ENCODE measurements around the gene GJB6.

The GJB6 gene

DNA sequence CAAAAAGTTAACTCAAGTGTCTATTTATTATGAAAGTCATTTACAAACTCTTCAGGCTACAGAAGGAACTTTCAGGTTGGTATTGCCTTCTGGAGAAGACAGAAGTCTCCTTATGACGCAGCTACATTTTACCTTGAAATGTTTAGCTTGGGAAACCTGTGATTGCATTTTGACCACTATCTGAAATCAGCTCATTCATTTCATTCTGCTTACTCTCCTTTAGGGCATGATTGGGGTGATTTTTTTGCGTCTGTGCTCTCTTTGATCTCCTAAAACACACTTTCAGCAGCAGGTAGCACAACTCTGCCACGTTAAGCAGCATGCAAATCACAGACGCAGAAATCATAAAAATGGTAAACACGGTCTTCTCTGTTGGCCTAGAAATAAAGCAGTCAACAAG, 9.6 kb downstream of the GJB6 start:
- DNase-seq = no peak

DNA sequence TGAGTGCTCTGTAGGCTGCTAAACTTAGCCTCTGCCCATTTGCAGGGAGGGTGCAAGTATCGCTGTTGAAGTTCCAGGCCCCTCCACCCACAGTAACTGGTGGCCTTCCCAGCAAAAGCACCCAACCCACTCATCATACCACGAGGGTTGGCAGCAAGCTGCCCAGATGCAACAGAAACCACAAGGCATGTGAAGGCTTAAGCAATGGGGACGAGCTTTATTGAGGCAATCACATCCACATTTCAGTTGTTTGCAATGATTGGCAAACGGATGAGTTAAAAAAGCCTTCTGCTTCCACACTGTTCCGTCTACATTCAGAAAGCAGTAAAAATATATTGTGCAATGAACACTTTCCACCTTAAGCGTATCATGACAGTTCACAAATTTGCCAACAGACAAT, 10.3 kb downstream of the GJB6 start:
- no peak for DNase-seq

DNA sequence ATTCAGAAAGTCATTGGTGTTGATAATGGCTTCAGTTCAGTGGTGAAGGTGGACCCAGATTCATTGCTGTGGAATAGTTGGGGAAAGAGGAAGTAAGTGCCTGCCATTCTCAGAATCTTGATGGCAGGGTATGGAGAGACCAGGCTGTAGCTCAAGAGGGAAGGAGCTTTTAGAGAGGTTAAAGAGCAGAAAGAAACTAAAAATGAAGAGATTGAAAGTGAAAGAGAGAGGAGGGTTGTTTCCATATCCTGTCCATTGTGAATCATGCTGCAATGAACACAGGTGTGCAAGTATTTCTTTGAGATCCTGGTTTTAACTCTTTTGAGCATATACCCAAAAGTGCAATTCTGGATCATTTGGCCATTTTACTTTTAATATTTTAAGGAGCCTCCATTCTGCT, 12.5 kb downstream of the GJB6 start:
- DNase-seq = no peak

DNA sequence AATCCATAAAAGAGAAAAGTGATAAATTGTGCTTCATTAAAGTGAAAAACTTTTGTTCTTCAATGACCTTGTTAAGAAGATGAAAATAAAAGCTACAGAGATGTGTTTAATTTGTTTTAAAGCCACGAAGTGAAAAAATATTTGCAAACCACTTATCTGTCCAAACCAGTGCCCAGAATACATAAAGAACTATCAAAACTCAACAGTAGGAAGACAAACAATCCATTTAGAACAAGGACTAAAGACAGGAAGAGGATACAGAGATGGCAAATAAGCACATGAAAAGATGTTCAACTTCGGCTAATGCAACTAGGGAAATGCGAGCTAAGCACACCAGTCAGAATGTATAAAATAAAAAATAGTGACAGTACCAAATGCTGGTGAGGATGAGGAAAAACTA, 15.0 kb downstream of the GJB6 start:
- DNase-seq = no peak

DNA sequence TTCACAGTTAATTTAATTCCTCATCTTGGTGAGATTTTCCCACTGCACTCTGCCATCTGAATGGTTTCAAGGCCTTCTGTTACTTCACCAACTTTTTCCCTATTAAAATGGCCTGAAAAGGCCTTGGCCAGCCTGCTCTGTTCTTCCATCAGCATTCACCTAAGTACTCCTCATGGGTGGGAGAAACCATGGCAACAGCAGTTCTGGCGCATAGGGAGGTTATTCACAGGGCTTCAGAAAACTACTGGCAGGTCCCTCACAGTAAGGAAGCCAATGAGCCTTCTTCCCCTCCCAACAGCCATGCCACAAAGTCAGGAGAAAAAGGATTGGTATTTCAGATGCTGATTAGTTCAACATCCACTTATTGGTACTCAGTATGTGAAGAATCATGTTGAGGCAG, 22.2 kb downstream of the GJB6 start:
- no peak for DNase-seq

DNA sequence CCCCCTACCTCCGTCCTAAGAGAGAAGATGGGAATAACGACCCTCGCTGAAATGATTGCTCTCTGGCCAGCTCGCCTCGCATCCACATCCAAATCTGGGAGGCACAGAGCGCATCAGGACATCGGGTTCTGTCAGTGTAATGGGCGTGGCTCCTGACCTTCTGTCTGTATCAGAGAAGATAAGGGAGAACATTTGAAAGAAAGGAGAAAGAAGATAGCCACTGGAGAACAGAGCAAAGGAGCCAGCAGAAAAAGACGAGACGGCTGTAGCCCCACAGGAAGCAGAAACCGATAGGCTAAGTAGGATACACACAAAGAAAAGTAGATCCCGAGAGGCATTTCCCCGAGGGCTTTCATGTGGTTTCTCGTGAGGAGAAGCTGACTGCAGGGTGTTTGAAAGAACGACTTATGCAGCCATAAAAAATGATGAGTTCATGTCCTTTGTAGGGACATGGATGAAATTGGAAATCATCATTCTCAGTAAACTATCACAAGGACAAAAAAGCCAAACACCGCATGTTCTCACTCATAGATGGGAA, 25.4 kb downstream of the GJB6 start:
- no peak for DNase-seq

DNA sequence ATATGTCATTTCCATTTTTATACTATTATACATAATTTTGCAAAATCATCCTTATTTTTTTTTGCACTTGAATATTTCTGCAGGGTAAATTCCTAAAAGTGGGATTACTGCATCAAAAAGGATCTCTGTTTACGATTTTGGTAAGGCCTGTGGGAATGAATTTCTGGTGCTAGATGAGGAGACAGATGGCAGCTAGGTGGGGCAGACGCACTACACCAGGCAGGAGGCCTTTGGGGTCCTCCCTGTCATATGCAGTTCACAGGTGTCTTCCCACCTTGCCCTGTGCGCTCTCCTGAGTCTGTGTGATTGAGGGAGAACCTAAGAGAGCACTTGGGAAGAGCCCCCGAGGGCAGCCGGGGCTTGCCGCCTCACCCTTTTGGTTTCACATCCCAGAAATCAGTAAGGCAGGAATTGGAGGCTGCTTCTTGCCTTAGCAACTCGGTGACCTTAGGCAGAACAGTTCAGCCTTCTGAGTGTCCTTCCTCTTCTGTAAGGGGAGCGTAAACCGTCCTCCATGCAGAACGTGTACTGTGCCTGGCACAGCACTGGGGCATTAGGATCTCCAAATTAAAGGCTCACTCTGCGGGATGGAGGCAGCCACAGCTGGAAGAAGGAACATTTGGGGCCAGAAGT, 25.9 kb downstream of the GJB6 start:
- DNase-seq = no peak

DNA sequence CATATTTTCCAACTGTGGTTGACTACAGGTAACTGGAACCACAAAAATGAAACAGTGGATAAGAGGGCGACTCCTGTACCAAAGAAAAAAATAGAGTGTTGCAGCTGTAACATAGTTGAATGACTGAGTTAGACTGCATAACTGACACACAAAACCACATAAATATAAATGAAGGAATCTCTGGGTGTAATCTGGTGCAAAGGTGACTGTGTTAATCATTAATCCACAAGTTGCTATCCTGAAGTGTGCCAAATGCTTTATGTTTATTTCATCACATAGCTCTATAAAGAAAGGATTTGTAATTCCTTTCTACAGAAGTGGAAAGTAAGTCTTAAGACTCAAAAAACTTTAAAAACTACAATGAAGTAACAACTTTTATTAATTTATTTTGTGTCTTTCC, 33.3 kb downstream of the GJB6 start:
- no peak for DNase-seq

DNA sequence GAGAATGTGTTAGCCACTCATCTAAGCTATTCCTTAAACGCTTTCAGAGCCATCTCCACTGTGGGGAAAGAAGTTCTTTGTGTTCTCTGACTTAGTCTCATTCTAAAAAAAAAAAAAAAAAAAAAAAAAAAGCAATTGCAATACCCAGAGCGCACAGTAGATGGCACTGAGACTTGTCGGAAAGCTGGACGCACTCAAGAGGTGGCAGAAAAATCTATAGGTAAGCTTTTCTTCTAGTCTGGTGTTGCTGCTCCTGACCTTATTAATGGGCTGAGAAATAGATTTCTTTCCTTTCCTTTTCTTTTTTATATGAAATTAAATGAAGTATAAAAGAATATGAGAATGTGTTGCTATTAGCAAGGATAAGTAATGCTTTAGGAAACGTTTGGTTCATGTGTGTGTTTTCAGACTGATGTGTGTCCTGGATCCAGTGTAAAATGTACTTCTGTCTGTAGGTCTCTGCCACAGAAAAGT, 34.7 kb downstream of the GJB6 start:
- no peak for DNase-seq

DNA sequence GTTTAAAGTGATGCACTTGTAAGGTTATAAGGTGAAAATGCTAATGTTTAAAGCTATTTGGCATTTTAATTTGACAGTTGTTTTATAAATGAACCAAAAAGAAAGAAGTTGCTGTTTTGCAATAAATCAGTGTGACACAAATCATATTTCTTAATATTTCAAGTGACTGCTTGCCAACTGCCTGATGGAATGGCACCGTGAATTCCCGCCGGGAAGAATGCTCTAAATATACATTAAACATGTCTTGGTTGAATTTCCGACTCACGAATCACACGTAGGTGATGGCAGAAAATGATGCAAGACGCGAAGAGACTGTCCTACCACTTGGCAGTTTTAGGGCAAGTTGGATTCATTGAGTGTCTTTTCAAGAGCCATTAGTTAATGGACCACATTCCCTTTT, 36.3 kb downstream of the GJB6 start:
- no peak for DNase-seq

DNA sequence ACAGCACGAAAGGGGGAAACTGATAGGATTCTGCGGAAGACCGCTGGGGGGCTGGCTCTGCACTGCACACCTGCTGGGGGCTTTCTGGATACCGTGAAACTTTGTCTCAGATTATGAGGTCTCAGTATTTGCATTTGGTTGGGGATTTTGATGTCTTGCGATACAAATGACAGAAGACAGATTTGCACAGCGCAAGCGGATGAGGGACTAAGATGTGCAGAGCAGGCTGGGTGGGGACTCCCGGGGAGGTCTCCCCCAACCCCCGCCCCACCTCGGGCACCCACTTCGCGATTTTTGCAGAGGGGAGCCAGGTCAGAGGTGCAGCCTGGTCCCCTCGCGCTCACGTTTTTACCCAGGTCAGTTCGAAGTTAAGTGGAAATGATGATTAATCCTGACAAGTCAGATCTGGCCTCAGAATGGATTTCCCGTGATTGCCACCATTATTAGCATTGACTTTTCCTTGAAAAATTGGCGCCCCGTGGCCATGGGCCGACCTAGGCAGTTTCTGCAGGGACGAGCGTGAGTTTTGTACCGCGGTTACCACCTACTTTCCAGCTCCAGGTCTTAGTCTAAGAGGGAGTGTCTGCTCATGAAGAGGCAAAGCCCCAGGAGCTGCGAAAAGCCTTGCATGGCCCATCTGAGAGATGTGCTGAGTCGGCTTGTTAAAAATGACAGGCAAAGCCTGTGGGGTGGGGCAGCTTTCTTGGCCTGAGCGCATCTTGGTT, 38.0 kb downstream of the GJB6 start:
- no peak for DNase-seq

DNA sequence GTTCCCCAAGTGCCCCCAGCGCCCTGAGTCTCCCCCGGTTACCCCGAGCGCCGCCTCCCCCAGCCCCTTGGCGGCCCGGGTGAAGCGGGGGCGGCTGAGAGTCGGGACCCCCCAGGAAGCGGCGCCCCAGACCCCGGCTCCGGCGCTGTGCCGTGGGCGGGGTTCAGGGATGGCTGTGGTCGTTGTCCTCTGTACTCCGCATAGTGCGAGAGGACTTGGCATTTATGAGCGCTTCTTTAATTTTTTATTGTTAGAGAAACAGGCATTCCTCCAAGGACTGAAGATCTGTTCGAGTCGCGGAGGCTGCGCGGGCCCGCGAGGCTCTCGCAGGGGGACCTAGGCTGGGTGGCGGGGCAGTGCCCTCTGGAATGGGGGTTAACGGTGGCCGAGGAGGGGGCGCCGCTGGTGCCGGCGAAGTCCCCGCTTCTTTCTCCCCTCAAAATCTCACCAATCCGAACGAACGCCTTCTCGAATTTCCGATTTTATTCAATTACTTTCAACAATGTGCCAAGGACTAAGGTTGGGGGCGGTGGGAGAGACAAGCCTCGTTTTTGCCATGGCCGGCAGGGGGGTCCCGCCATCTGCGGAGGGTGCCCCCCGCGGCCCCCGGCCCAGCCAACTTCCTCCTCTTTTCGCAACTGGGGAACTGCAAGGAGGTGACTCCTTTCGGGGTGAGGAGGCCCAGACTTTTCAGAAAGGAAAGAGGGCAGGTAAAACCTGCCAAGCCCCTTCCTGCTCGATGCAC, 38.8 kb downstream of the GJB6 start:
- no peak for DNase-seq

DNA sequence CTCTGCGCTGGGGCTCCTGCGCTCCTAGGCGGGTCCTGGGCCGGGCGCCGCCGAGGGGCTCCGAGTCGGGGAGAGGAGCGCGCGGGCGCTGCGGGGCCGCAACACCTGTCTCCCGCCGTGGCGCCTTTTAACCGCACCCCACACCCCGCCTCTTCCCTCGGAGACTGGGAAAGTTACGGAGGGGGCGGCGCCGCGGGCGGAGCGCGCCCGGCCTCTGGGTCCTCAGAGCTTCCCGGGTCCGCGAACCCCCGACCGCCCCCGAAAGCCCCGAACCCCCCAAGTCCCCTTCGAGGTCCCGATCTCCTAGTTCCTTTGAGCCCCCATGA, 39.3 kb downstream of the GJB6 start, which contains the start of gene GJB2:
Gene GJB2 (minus strand): TSS at position 103 of the 326 bp plus-strand sequence. CDS start 3,357 bp downstream, outside the sequence.
- DNase-seq = no peak

DNA sequence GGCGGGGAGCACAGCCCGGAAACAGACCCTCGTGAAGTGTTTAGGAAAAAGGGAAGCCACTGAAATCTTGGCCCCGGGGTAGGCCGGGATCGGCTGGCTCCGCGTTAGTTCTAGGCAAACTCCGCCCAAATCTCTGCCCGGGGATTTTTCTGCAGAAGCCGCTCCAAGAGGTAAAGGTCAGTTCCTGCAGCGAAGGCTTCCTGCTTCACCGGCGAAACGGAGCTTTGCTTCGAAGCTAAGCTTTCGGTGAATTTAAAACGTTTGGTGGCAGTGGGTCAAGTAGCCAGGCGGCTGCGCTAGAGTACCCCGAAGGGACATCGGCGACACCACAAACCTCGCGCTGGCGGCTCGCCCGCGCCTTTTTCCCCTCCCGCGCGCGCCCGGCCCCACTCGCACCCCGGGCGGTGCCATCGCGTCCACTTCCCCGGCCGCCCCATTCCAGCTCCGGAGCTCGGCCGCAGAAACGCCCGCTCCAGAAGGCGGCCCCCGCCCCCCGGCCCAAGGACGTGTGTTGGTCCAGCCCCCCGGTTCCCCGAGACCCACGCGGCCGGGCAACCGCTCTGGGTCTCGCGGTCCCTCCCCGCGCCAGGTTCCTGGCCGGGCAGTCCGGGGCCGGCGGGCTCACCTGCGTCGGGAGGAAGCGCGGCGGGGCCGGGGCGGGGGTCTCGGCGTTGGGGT, 39.8 kb downstream of the GJB6 start:
- no peak for DNase-seq

DNA sequence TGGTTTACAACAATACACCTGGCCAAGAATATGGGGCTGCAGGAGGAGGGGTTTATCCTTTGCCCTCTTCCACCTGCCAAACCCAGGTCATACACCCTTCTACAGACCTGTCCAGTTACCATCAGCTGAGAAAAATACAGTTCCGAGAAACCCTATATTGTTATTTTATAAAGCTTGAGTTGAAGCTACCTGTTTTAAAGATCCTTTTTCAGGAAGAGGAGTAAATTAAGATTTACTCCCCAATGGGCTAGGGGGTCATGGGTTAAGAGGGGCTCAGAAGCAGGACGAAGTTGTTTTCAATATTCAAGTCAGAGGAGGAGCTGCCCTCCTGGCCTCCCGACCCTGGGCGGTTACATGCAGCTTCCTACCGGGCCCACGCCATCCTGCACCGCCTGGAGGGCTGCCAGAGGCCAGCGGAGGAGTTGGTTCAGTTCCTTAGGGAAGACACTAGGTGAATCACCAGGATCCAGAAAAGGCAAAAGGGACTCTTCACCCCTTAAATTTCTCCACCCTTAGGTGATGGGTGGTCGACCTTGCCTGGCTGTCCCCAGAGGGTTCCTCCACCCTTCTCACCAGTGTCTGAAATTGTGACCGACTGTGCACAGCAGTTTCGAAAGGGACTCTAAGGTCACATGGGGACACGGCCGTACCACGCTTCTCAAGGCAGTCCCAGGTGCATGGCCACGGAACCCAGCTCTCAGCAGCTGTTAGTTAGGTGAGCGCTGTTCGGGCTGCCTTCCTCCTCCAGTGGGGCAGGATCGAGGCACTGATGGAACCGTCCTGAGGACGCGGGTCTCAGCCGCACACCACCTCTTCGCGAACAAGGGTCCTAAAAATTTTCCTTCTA, 40.6 kb downstream of the GJB6 start:
- DNase-seq = no peak

DNA sequence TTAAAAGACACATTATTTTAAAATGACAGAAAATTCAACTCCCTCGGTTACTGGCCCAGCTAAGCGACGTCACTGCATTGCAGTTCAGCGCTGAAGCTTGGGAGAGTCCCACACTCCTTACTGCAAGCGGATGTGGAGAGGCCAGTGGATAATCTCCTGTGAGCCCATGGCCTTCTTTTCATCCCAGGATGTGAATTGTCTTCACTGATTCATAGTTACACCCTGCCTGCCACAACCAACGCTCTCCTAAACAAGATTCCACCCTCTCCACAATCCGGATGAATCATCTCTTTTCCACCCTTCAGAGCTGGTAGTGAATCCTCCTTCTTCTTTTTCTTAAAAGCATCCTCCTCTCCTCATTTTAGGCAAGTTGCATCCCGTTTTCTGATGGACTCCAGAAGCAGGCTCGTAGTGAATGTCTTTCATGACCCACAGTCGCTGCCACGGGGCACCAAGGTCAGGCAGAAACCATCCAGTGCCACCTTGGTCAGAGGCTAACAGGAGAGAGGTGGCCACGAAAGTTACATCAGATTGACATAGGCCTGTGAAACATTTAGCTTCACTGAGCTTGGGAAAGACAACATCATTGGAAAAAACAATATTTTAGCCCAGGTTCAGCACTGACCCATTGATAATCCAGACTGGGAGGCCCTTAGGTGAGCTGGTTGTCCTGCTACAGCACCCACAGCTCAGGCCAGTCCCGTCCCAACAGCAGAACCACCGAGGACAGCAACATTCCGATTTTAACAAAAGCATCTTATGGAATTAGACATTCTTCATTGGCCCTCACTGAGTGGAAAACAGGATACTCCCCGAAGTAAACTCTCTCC, 41.4 kb downstream of the GJB6 start:
- DNase-seq = no peak

DNA sequence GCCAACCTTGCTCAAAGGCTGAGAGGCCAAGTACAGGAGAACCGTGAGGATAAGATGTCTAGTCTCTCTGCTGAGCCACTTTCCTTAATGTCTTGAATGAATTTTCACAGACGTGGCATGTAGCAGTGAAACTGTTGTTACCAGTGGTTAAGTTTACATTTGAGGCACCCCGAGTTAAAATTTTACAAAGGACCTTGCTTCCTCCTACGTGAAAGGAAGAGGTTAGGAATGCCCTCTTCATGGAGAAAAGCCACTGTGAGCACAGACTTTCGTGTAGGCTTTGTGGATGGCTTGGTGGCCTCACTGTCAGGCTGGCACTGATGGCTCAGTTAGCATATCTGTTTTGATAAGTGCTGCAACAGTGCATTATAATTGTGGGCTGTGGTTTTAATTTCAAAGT, 42.0 kb downstream of the GJB6 start:
- DNase-seq = no peak

DNA sequence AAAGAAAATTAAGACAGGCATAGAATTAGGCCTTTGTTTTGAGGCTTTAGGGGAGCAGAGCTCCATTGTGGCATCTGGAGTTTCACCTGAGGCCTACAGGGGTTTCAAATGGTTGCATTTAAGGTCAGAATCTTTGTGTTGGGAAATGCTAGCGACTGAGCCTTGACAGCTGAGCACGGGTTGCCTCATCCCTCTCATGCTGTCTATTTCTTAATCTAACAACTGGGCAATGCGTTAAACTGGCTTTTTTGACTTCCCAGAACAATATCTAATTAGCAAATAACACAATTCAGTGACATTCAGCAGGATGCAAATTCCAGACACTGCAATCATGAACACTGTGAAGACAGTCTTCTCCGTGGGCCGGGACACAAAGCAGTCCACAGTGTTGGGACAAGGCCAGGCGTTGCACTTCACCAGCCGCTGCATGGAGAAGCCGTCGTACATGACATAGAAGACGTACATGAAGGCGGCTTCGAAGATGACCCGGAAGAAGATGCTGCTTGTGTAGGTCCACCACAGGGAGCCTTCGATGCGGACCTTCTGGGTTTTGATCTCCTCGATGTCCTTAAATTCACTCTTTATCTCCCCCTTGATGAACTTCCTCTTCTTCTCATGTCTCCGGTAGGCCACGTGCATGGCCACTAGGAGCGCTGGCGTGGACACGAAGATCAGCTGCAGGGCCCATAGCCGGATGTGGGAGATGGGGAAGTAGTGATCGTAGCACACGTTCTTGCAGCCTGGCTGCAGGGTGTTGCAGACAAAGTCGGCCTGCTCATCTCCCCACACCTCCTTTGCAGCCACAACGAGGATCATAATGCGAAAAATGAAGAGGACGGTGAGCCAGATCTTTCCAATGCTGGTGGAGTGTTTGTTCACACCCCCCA, 43.2 kb downstream of the GJB6 start:
- DNase-seq = no peak

DNA sequence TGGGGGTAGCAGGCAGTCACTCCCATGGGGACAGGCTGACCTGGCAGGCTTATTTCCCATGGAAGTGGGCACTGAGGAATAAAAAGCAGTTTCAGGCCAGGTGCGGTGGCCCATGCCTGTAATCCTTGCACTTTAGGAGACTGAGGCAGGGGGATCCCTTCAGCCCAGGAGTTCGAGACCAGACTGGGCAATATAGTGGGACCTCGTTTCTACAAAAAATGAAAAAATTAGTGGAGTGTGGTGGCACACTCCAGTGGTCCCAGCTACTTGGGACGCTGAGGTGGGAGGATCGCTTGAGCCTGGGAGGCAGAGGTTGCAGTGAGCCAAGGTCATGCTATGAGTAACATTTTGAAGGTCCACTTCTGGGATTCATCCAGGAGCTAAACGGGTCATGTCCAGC, 45.3 kb downstream of the GJB6 start:
- DNase-seq = no peak

DNA sequence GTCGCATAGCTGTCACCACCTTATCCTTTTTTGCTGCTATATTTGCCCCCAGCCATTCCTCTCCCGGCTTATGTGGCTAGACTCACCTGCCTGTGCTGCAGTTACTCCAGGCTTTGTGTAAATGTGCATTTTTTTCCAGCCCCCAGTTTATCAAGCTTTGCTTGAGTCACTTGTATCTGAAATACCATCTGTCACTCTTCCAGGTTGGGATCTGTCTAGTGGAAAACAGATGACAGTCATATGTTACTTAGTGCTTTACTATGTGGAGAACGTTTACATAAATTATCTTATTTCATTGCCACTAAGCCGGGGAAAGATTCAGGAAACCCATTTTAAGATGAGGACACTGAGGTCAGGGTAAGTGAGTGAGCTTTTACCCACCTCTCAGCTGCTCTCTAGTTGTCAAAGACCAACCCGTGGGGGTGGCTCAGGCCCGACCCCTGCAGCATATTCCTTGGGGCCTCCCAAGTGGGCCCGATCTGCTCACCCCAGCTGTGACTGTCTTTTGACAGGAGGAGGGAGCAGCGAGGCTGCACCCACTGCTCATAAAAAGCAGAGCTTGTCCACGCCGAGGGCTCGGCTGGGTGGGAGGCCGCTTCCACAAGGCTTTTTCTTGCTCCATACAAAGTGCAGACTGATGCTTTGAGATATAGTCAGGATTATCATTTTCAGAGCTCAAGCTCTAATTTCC, 46.6 kb downstream of the GJB6 start:
- no peak for DNase-seq
